Gastroesophageal sphincter (tissue), 2 donors: ENCODE data around the gene KIAA1755.

ENCODE experiments used
- EP300 ChIP-seq: sonication (generic); formaldehyde crosslinking; IDR thresholded peaks from one replicate; pipeline ENCODE4 v1.6.1; 2017; ENCODE audit warnings: antibody characterized with exemption, mild to moderate bottlenecking
- POLR2AphosphoS5 ChIP-seq: sonication (generic); formaldehyde crosslinking; IDR thresholded peaks from one replicate; pipeline ENCODE4 v1.6.1; 2017; ENCODE audit warnings: antibody characterized with exemption

- TF ChIP-seq EP300 (no peak), POLR2AphosphoS5 (no peak)
Observed at GRCh38 chr20:38193586-38194105, 66.9 kb downstream of the KIAA1755 start.
